Upper lobe of right lung (tissue), 1 donor: ENCODE measurements around the gene NDST1. TPM values are rescaled to one million over a fixed set of nuclear protein-coding genes. Genes with fewer than 3 reads are reported as not detected.
A peak's percentile ranks its signal among the peaks of the same experiment; 100 is the strongest.
"Not testable (repeated sequence)": the region's sequence is repeated elsewhere in the genome, so short reads cannot be mapped to it uniquely, and the experiment has no call there.

Source experiments
- ATAC-seq: fragments of 200-7000 bp; cut with Tn5 transposase; one replicate; pipeline ENCODE4 v1.9.1; 2020; ENCODE audit warnings: mild to moderate bottlenecking, moderate library complexity
- DNase-seq: peaks from one replicate; pipeline ENCODE4 v3.0.0-alpha.2; 2020
- H3K27ac ChIP-seq: fragments of 200-600 bp; one replicate; pipeline ENCODE4 v1.8.0; 2022
- H3K27me3 ChIP-seq: fragments of 200-600 bp; one replicate; pipeline ENCODE4 v1.8.0; 2022; ENCODE audit warnings: mild to moderate bottlenecking
- H3K36me3 ChIP-seq: fragments of 200-600 bp; one replicate; pipeline ENCODE4 v1.8.0; 2022
- H3K4me1 ChIP-seq: fragments of 200-600 bp; one replicate; pipeline ENCODE4 v1.8.0; 2022
- H3K4me3 ChIP-seq: fragments of 200-600 bp; one replicate; pipeline ENCODE4 v1.8.0; 2022; ENCODE audit warnings: mild to moderate bottlenecking
- H3K9me3 ChIP-seq: fragments of 200-600 bp; one replicate; pipeline ENCODE4 v1.8.0; 2022
- CTCF ChIP-seq: fragments of 200-600 bp; IDR thresholded peaks from one replicate; pipeline ENCODE4 v1.8.0; 2022; ENCODE audit warnings: antibody characterized with exemption
- intact Hi-C: fragments of 100-400 bp; cut with DNase I; formaldehyde crosslinking; loops from one replicate; pipeline ENCODE4 v1.11.0; 2022
- total RNA-seq: library from RNA; stranded (reverse); fragmentation: NEBNext Ultra II Directional; extraction: Animal tissue kit (Norgen Biotek cat#: 25700); gene quantifications from one replicate; pipeline ENCODE4 v1.2.1, GENCODE V29; 2021
- donor health status: DM: no; HTN: yes; CAD: no; lungs with severe emphysema.

NDST1 gene
- total RNA-seq, 1 donor from 2014 or later: 143 TPM

- no peak overlapping the region for H3K4me3 ChIP-seq
- H3K27ac ChIP-seq: peak overlapping the region; percentile 47
- peaks cover 16% of the 10 kb centered on the region for H3K36me3 ChIP-seq
- DNase-seq (no peak), ATAC-seq (peak; percentile 46)
- intact Hi-C loops: no loop called here
- H3K9me3 ChIP-seq: no peaks in the 10 kb centered on the region
- H3K4me1 ChIP-seq: peaks cover 90% of the 10 kb centered on the region
- TF ChIP-seq CTCF: no peak
- H3K27me3 ChIP-seq: no peaks in the 10 kb centered on the region
Observed at GRCh38 chr5:150516011-150516410, 8.1 kb downstream of the NDST1 start.

GRCh38 chr5:150517272-150518152 lies 9.6 kb downstream of the NDST1 start:
- H3K4me1 ChIP-seq: peaks cover 86% of the 10 kb centered on the region
- H3K36me3 ChIP-seq: peaks cover 28% of the 10 kb centered on the region
- peak; percentile 86 for DNase-seq
- intact Hi-C loops: no loop called here
- H3K4me3 ChIP-seq: no peak overlapping the region
- H3K27ac ChIP-seq: peak overlapping the region; percentile 2
- peak; percentile 63 for ATAC-seq
- H3K9me3 ChIP-seq: no peaks in the 10 kb centered on the region
- no peak for TF ChIP-seq CTCF
- no peaks in the 10 kb centered on the region for H3K27me3 ChIP-seq

- H3K27ac ChIP-seq, ATAC-seq, H3K9me3 ChIP-seq, DNase-seq, H3K27me3 ChIP-seq, H3K4me3 ChIP-seq, intact Hi-C loops: not testable (repeated sequence)
- peaks cover 28% of the 10 kb centered on the region for H3K36me3 ChIP-seq
- H3K4me1 ChIP-seq: peaks cover 86% of the 10 kb centered on the region
Observed at GRCh38 chr5:150518712-150519559, 11.0 kb downstream of the NDST1 start.

DNA sequence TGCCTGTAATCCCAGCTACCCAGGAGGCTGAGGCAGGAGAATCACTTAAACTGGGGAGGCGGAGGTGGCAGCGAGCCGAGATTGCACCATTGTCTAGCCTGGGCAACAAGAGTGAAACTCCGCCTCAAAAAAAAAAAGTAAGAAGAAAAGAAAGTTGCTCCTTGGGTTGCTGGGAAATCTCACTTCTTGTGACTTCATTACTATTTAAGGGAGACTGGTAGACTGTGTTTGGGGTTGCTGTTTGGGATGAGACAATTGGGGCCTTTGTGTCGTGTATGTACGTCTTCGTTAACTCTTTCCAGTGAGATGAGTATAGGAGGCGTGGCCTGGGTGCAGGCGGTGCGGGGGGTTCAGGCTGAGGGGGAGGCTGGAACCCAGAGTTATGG lies 11.6 kb downstream of the NDST1 start:
- no peaks in the 10 kb centered on the region for H3K9me3 ChIP-seq
- intact Hi-C loops: no loop called here
- no peak overlapping the region for H3K4me3 ChIP-seq
- peaks cover 86% of the 10 kb centered on the region for H3K4me1 ChIP-seq
- no peak for TF ChIP-seq CTCF
- peaks cover 28% of the 10 kb centered on the region for H3K36me3 ChIP-seq
- H3K27me3 ChIP-seq: no peaks in the 10 kb centered on the region
- DNase-seq (no peak), ATAC-seq (no peak)
- H3K27ac ChIP-seq: no peak overlapping the region

DNA sequence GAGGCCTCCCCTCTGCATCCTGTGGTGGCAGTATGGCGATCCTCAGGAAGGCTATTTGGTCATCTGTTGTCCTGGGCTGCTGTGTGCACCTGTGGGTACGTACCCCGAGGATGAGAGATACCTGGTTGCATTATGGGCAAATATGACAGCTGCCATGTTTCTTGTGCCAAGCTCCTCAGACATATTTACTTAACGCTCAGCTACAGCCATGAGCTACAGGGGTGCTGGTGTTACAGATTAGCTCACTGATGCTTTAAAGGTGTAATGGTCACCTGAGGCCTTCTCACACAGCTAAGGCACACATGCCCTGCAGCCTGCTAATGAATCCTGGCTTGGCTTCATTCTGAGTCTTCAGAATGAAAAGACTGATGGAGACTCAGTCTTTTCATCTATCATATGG lies 12.0 kb downstream of the NDST1 start:
- H3K36me3 ChIP-seq: peaks cover 28% of the 10 kb centered on the region
- no peak overlapping the region for H3K4me3 ChIP-seq
- H3K27me3 ChIP-seq: no peaks in the 10 kb centered on the region
- peaks cover 81% of the 10 kb centered on the region for H3K4me1 ChIP-seq
- TF ChIP-seq CTCF: no peak
- DNase-seq (no peak), ATAC-seq (no peak)
- H3K27ac ChIP-seq: no peak overlapping the region
- intact Hi-C loops: no loop called here
- H3K9me3 ChIP-seq: no peaks in the 10 kb centered on the region
